H1 (cell line): Measurements from ENCODE around the gene COL6A1. TPM values are rescaled to one million over a fixed set of nuclear protein-coding genes. Genes with fewer than 3 reads are reported as not detected.

Experiments
- CTCF ChIA-PET: fragments of 300-600 bp; sonication (Branson Sonifier 250); formaldehyde crosslinking; loops from one replicate; lab custom pipeline; 2021; ENCODE audit not compliant: partially characterized antibody; lab: Charles Lee
- POLR2A ChIA-PET: fragments of 300-600 bp; sonication (Branson Sonifier 250); formaldehyde crosslinking; loops from one replicate; lab custom pipeline; 2021; ENCODE audit warnings: inconsistent platforms; ENCODE audit not compliant: partially characterized antibody; lab: Charles Lee
- DNase-seq, 2 experiments: peaks; one replicate each; pipeline versions ENCODE4 v3.0.0 to v3.0.0-alpha.2; 2010 to 2022; ENCODE audit warnings: low spot score in 2 of 2, low read depth in 1 of 2, mixed read lengths in 1 of 2
- FAIRE-seq: peaks from 2 replicates; lab custom pipeline; 2011; peaks lifted over from hg19 to GRCh38; lab: Jason Lieb, UNC
- H2AFZ ChIP-seq: 2 replicates; pipeline ENCODE4 v1.8.1; 2012; ENCODE audit warnings: low read length, inconsistent platforms
- H2AK5ac ChIP-seq: 2 replicates; pipeline ENCODE4 v1.6.1; 2013; ENCODE audit warnings: low read depth, low read length
- H2BK120ac ChIP-seq: replicated peaks from 2 replicates; pipeline ENCODE3; 2013; ENCODE audit warnings: low read depth, low read length, inconsistent platforms
- H2BK12ac ChIP-seq: 2 replicates; pipeline ENCODE4 v1.6.1; 2013; ENCODE audit warnings: low read depth, low read length
- H2BK15ac ChIP-seq: 2 replicates; pipeline ENCODE4 v1.6.1; 2013; ENCODE audit warnings: low read length
- H2BK20ac ChIP-seq: 2 replicates; pipeline ENCODE4 v1.6.1; 2013; ENCODE audit warnings: low read length
- H2BK5ac ChIP-seq: 2 replicates; pipeline ENCODE4 v1.6.1; 2013; ENCODE audit warnings: low read depth, low read length
- H3K14ac ChIP-seq: 2 replicates; pipeline ENCODE4 v1.6.1; 2013; ENCODE audit warnings: inconsistent platforms; ENCODE audit not compliant: insufficient read length
- H3K18ac ChIP-seq: 2 replicates; pipeline ENCODE4 v1.6.1; 2013; ENCODE audit warnings: low read length; ENCODE audit errors: extremely low read depth
- H3K23ac ChIP-seq: 2 replicates; pipeline ENCODE4 v1.6.1; 2013; ENCODE audit warnings: inconsistent platforms; ENCODE audit not compliant: insufficient read length
- H3K23me2 ChIP-seq: 2 replicates; pipeline ENCODE4 v1.6.1; 2013; ENCODE audit warnings: low read depth, low read length
- H3K27ac ChIP-seq: 2 replicates; pipeline ENCODE4 v1.6.1; 2011; ENCODE audit warnings: low read depth, low read length, inconsistent platforms
- H3K27me3 ChIP-seq, 4 experiments: replicated peaks in 1 of 4; 1 replicate in 1 of 4; 2 replicates in 3 of 4; pipeline versions ENCODE4 v1.6.1 to v1.8.1; 2011 to 2013; ENCODE audit warnings: low read length in 3 of 4, mild to moderate bottlenecking in 3 of 4, inconsistent platforms in 2 of 4, mixed read lengths in 2 of 4, moderate library complexity in 1 of 4; ENCODE audit not compliant: control insufficient read depth in 3 of 4, insufficient read depth in 3 of 4; ENCODE audit errors: extremely low read depth in 1 of 4
- H3K36me3 ChIP-seq, 4 experiments: 2 replicates each; pipeline versions ENCODE4 v1.6.1 to v1.8.1; 2011 to 2013; ENCODE audit warnings: mild to moderate bottlenecking in 4 of 4, low read length in 3 of 4, moderate library complexity in 2 of 4, control low read depth in 1 of 4, inconsistent platforms in 1 of 4; ENCODE audit not compliant: insufficient read depth in 4 of 4, control insufficient read depth in 2 of 4
- H3K4ac ChIP-seq: replicated peaks from 2 replicates; pipeline ENCODE3; 2013; ENCODE audit warnings: low read length, low read depth, mixed read lengths, inconsistent platforms; ENCODE audit not compliant: insufficient read length
- H3K4me1 ChIP-seq, 4 experiments: replicated peaks in 1 of 4; 1 replicate in 1 of 4; 2 replicates in 3 of 4; pipeline versions ENCODE4 v1.6.1 to v1.8.1; 2011 to 2013; ENCODE audit warnings: low read length in 3 of 4, inconsistent platforms in 2 of 4, mixed read lengths in 1 of 4; ENCODE audit not compliant: insufficient read depth in 4 of 4, control insufficient read depth in 3 of 4
- H3K4me2 ChIP-seq, 2 experiments: 2 replicates each; pipeline versions ENCODE4 v1.6.1 to v1.8.1; 2011 to 2013; ENCODE audit warnings: low read depth in 2 of 2, low read length in 2 of 2, control low read depth in 1 of 2, inconsistent platforms in 1 of 2, mild to moderate bottlenecking in 1 of 2; ENCODE audit not compliant: insufficient read depth in 1 of 2
- H3K4me3 ChIP-seq, 4 experiments: fragments of 200-600, 300-600 bp in 1 of 4; sonication (generic), shearing (Covaris generic), sonication (Bioruptor Twin) in 1 of 4; 2 replicates each; pipeline versions ENCODE4 v1.5.1 to v1.8.1; 2011 to 2016; ENCODE audit warnings: low read length in 4 of 4, low read depth in 3 of 4, control low read depth in 2 of 4, inconsistent platforms in 2 of 4, mild to moderate bottlenecking in 2 of 4, mixed read lengths in 1 of 4, moderate library complexity in 1 of 4; ENCODE audit not compliant: insufficient read depth in 2 of 4; ENCODE audit errors: extremely low read depth in 1 of 4
- H3K56ac ChIP-seq: replicated peaks from 2 replicates; pipeline ENCODE3; 2013; ENCODE audit warnings: low read depth, mild to moderate bottlenecking, mixed read lengths, low read length, inconsistent platforms; ENCODE audit not compliant: insufficient read length
- H3K79me1 ChIP-seq: 2 replicates; pipeline ENCODE4 v1.6.1; 2013; ENCODE audit warnings: low read depth, low read length, control low read depth
- H3K79me2 ChIP-seq, 2 experiments: 2 replicates each; pipeline versions ENCODE4 v1.6.1 to v1.8.1; 2012 to 2013; ENCODE audit warnings: low read length in 2 of 2, mild to moderate bottlenecking in 2 of 2, inconsistent platforms in 1 of 2; ENCODE audit not compliant: insufficient read depth in 2 of 2, control insufficient read depth in 1 of 2
- H3K9ac ChIP-seq, 4 experiments: replicated peaks in 1 of 4; 1 replicate in 1 of 4; 2 replicates in 3 of 4; pipeline versions ENCODE4 v1.6.1 to v1.8.1; 2011 to 2013; ENCODE audit warnings: low read depth in 3 of 4, low read length in 3 of 4, control low read depth in 2 of 4, mild to moderate bottlenecking in 2 of 4, moderate library complexity in 2 of 4, inconsistent platforms in 1 of 4; ENCODE audit errors: extremely low read depth in 1 of 4
- H3K9me3 ChIP-seq, 2 experiments: 2 replicates each; pipeline versions ENCODE4 v1.6.1 to v1.8.1; 2012 to 2013; ENCODE audit warnings: mild to moderate bottlenecking in 2 of 2, moderate library complexity in 2 of 2, control low read depth in 1 of 2, inconsistent platforms in 1 of 2, low read depth in 1 of 2, low read length in 1 of 2, mixed read lengths in 1 of 2; ENCODE audit not compliant: insufficient read depth in 2 of 2
- H4K20me1 ChIP-seq, 2 experiments: replicated peaks in 1 of 2; 2 replicates each; pipeline versions ENCODE3 to v1.8.1; 2011 to 2013; ENCODE audit warnings: inconsistent platforms in 2 of 2, low read length in 2 of 2, mild to moderate bottlenecking in 1 of 2; ENCODE audit not compliant: insufficient read depth in 2 of 2, control insufficient read depth in 1 of 2
- H4K5ac ChIP-seq: 2 replicates; pipeline ENCODE4 v1.6.1; 2013; ENCODE audit warnings: low read length, low read depth, mixed read lengths, inconsistent platforms; ENCODE audit not compliant: insufficient read length
- H4K8ac ChIP-seq: 2 replicates; pipeline ENCODE4 v1.8.0; 2013; ENCODE audit warnings: mild to moderate bottlenecking, moderate library complexity, low read length, inconsistent platforms; ENCODE audit not compliant: insufficient read depth; ENCODE audit errors: extremely low read depth
- H4K91ac ChIP-seq: replicated peaks from 2 replicates; pipeline ENCODE3; 2013; ENCODE audit warnings: low read length, mixed read lengths, inconsistent platforms; ENCODE audit not compliant: insufficient read length
- BACH1 ChIP-seq: IDR thresholded peaks from 2 replicates; pipeline ENCODE4 v1.6.1; 2012; ENCODE audit warnings: low read length, improper control_type of control experiment
- CBX5 ChIP-seq: fragments of 300-800, 300-1000 bp; sonication (generic); IDR thresholded peaks from 2 replicates; pipeline ENCODE4 v1.7.1; 2016; ENCODE audit warnings: antibody characterized with exemption, low read length, low read depth
- CEBPB ChIP-seq: IDR thresholded peaks from 2 replicates; pipeline ENCODE4 v1.6.1; 2012; ENCODE audit warnings: low read depth, low read length
- CTBP2 ChIP-seq: IDR thresholded peaks from 2 replicates; pipeline ENCODE4 v1.7.0; 2011; ENCODE audit warnings: borderline replicate concordance, mild to moderate bottlenecking, moderate library complexity, mixed read lengths, low read length; ENCODE audit not compliant: insufficient read depth, insufficient read length
- EGR1 ChIP-seq: IDR thresholded peaks from 2 replicates; pipeline ENCODE4 v1.6.1; 2011; ENCODE audit warnings: low read depth, low read length, borderline replicate concordance
- JUN ChIP-seq: IDR thresholded peaks from 2 replicates; pipeline ENCODE4 v1.6.1; 2011; ENCODE audit warnings: low read depth, mild to moderate bottlenecking, improper control_type of control experiment, low read length
- MAX ChIP-seq: IDR thresholded peaks from 2 replicates; pipeline ENCODE4 v1.6.1; 2012; ENCODE audit warnings: inconsistent platforms
- POLR2AphosphoS5 ChIP-seq: IDR thresholded peaks from 2 replicates; pipeline ENCODE4 v1.6.1; 2011; ENCODE audit warnings: low read depth, low read length
- POU5F1 ChIP-seq: IDR thresholded peaks from 2 replicates; pipeline ENCODE4 v1.6.1; 2011; ENCODE audit warnings: low read depth, mild to moderate bottlenecking, low read length, moderate library complexity
- RFX5 ChIP-seq: IDR thresholded peaks from 2 replicates; pipeline ENCODE4 v1.6.1; 2011; ENCODE audit warnings: low read depth, low read length, improper control_type of control experiment, borderline replicate concordance
- SIX5 ChIP-seq: IDR thresholded peaks from 2 replicates; pipeline ENCODE4 v1.6.1; 2011; ENCODE audit warnings: mild to moderate bottlenecking, low read depth, low read length
- TAF1 ChIP-seq: IDR thresholded peaks from 2 replicates; pipeline ENCODE4 v1.6.1; 2011; ENCODE audit warnings: mild to moderate bottlenecking, low read depth, low read length
- WGBS, 2 experiments: shearing (Covaris generic) in 1 of 2; methylation state at CpG; one replicate each; pipeline versions ENCODE4 v1.1.6 to v1.1.7; 2013 to 2015; ENCODE audit warnings: low lambda C conversion rate in 2 of 2, mixed read lengths in 2 of 2, inconsistent platforms in 1 of 2, low coverage in 1 of 2, missing lambda C conversion rate in 1 of 2; ENCODE audit not compliant: insufficient replicate concordance in 2 of 2, insufficient coverage in 1 of 2, insufficient read length in 1 of 2; ENCODE audit errors: extremely low coverage in 1 of 2, missing lambda C conversion rate in 1 of 2; 5-methylcytosine and 5-hydroxymethylcytosine counted together
- polyA plus RNA-seq, 7 experiments: library from polyadenylated mRNA; depleted of rRNA in 3 of 7; stranded (reverse) in 5 of 7; unstranded in 2 of 7; fragments of >200 nt in 5 of 7; fragments of 200-250 nt in 2 of 7; gene quantifications; 1 replicate in 5 of 7; 2 replicates in 1 of 7; 4 replicates in 1 of 7; pipeline versions ENCODE4 v1.2.1 to v1.2.3, GENCODE V29; 2011 to 2013; ENCODE audit warnings: missing spikeins in 2 of 7, mixed read lengths in 2 of 7
- total RNA-seq: library from RNA; stranded (reverse); fragmentation: NEBNext Ultra II Directional; extraction: Animal tissue kit (Norgen Biotek cat#: 25700); gene quantifications from 2 replicates; pipeline ENCODE4 v1.2.1, GENCODE V29; 2021

The COL6A1 gene
- total and polyA plus RNA-seq, 2 of the 8 experiments (the other 6 are each of a cell fraction or from before 2014, with no cell fraction given): 100 to 115 TPM

- H4K5ac ChIP-seq: no peak overlapping the region
- peak overlapping the region; percentile 0; the same call in 1 of the 2 replicates for H4K8ac ChIP-seq
- H2BK120ac ChIP-seq: no peak overlapping the region
- 0 out of 2 replicates have a peak overlapping the region, but pooled peaks have one; percentile 81 for H2BK15ac ChIP-seq
- H3K23ac ChIP-seq: no peak overlapping the region
- no peaks in the 10 kb centered on the region for H3K36me3 ChIP-seq
- 0 out of 2 replicates have a peak overlapping the region, but pooled peaks have one; percentile 19 for H3K18ac ChIP-seq
- H3K23me2 ChIP-seq: peaks cover 8% of the 10 kb centered on the region; the same call in 1 of the 2 replicates
- H3K9ac ChIP-seq: no peak overlapping the region
- no peak overlapping the region for H2BK5ac ChIP-seq
- no peak overlapping the region for H3K27ac ChIP-seq
- CTCF ChIA-PET: interaction anchor here (1.2 kb wide), 1 partner anchor 130 kb away, joined by 5 read pairs; no protein-coding TSS in a partner anchor
- peak overlapping the region; percentile 19 for H4K91ac ChIP-seq
- H3K4me1 ChIP-seq: peaks cover 0 to 22% (median 7%) of the 10 kb centered on the region in 4 experiments; a peak in 6 of 7 replicates
- H2BK12ac ChIP-seq: peak overlapping the region; percentile 50; the same call in 1 of the 2 replicates
- H3K9me3 ChIP-seq: peaks cover 0 to 3% of the 10 kb centered on the region in 2 experiments; a peak in 1 of 4 replicates
- POLR2A ChIA-PET: no interaction called here
- H3K79me2 ChIP-seq: no peaks in the 10 kb centered on the region
- H3K4ac ChIP-seq: no peak overlapping the region
- FAIRE-seq (no peak), DNase-seq (no peak)
- H3K27me3 ChIP-seq: 0 out of 7 replicates have a peak, but pooled peaks cover 0 to 2% (median 0%) of the 10 kb centered on the region in 4 experiments
- H3K4me2 ChIP-seq: no peak overlapping the region
- H3K79me1 ChIP-seq: no peaks in the 10 kb centered on the region
- H3K56ac ChIP-seq: no peak overlapping the region
- peak overlapping the region; percentile 49; the same call in 1 of the 2 replicates for H2AK5ac ChIP-seq
- no peaks in the 10 kb centered on the region for H4K20me1 ChIP-seq
- H2AFZ ChIP-seq: no peak overlapping the region
- H3K14ac ChIP-seq: no peak overlapping the region
- no peak overlapping the region for H3K4me3 ChIP-seq
- WGBS, 2 experiments: 88% methylated on average over 31 of the region's 31 CpGs; no CpG with 5 or more reads in 1 of the 2 experiments
- no peak overlapping the region for H2BK20ac ChIP-seq
- TF ChIP-seq POU5F1: no peak
- no peak for TF ChIP-seq JUN
- TF ChIP-seq RFX5: no peak
- TF ChIP-seq TAF1: no peak
- TF ChIP-seq SIX5: no peak
- TF ChIP-seq CTBP2: no peak
- TF ChIP-seq EGR1: no peak
- no peak for TF ChIP-seq BACH1
- no peak for TF ChIP-seq CEBPB
- no peak for TF ChIP-seq CBX5
- no peak for TF ChIP-seq MAX
- no peak for TF ChIP-seq POLR2AphosphoS5
Measured at GRCh38 chr21:46052703-46053651, 71.4 kb downstream of the COL6A1 start.
